H1 (cell line): ENCODE measurements around the gene SLIT3. TPM values are rescaled to one million over a fixed set of nuclear protein-coding genes. Genes with fewer than 3 reads are reported as not detected.

ENCODE experiments used
- CTCF ChIA-PET: fragments of 300-600 bp; sonication (Branson Sonifier 250); formaldehyde crosslinking; loops from one replicate; lab custom pipeline; 2021; ENCODE audit not compliant: partially characterized antibody; lab: Charles Lee
- POLR2A ChIA-PET: fragments of 300-600 bp; sonication (Branson Sonifier 250); formaldehyde crosslinking; loops from one replicate; lab custom pipeline; 2021; ENCODE audit warnings: inconsistent platforms; ENCODE audit not compliant: partially characterized antibody; lab: Charles Lee
- DNase-seq, 2 experiments: peaks; one replicate each; pipeline versions ENCODE4 v3.0.0 to v3.0.0-alpha.2; 2010 to 2022; ENCODE audit warnings: low spot score in 2 of 2, low read depth in 1 of 2, mixed read lengths in 1 of 2
- FAIRE-seq: peaks from 2 replicates; lab custom pipeline; 2011; peaks lifted over from hg19 to GRCh38; lab: Jason Lieb, UNC
- H2AFZ ChIP-seq: 2 replicates; pipeline ENCODE4 v1.8.1; 2012; ENCODE audit warnings: low read length, inconsistent platforms
- H2AK5ac ChIP-seq: 2 replicates; pipeline ENCODE4 v1.6.1; 2013; ENCODE audit warnings: low read depth, low read length
- H2BK120ac ChIP-seq: replicated peaks from 2 replicates; pipeline ENCODE3; 2013; ENCODE audit warnings: low read depth, low read length, inconsistent platforms
- H2BK12ac ChIP-seq: 2 replicates; pipeline ENCODE4 v1.6.1; 2013; ENCODE audit warnings: low read depth, low read length
- H2BK15ac ChIP-seq: 2 replicates; pipeline ENCODE4 v1.6.1; 2013; ENCODE audit warnings: low read length
- H2BK20ac ChIP-seq: 2 replicates; pipeline ENCODE4 v1.6.1; 2013; ENCODE audit warnings: low read length
- H2BK5ac ChIP-seq: 2 replicates; pipeline ENCODE4 v1.6.1; 2013; ENCODE audit warnings: low read depth, low read length
- H3K14ac ChIP-seq: 2 replicates; pipeline ENCODE4 v1.6.1; 2013; ENCODE audit warnings: inconsistent platforms; ENCODE audit not compliant: insufficient read length
- H3K18ac ChIP-seq: 2 replicates; pipeline ENCODE4 v1.6.1; 2013; ENCODE audit warnings: low read length; ENCODE audit errors: extremely low read depth
- H3K23ac ChIP-seq: 2 replicates; pipeline ENCODE4 v1.6.1; 2013; ENCODE audit warnings: inconsistent platforms; ENCODE audit not compliant: insufficient read length
- H3K23me2 ChIP-seq: 2 replicates; pipeline ENCODE4 v1.6.1; 2013; ENCODE audit warnings: low read depth, low read length
- H3K27ac ChIP-seq: 2 replicates; pipeline ENCODE4 v1.6.1; 2011; ENCODE audit warnings: low read depth, low read length, inconsistent platforms
- H3K27me3 ChIP-seq, 4 experiments: replicated peaks in 1 of 4; 1 replicate in 1 of 4; 2 replicates in 3 of 4; pipeline versions ENCODE4 v1.6.1 to v1.8.1; 2011 to 2013; ENCODE audit warnings: low read length in 3 of 4, mild to moderate bottlenecking in 3 of 4, inconsistent platforms in 2 of 4, mixed read lengths in 2 of 4, moderate library complexity in 1 of 4; ENCODE audit not compliant: control insufficient read depth in 3 of 4, insufficient read depth in 3 of 4; ENCODE audit errors: extremely low read depth in 1 of 4
- H3K36me3 ChIP-seq, 4 experiments: 2 replicates each; pipeline versions ENCODE4 v1.6.1 to v1.8.1; 2011 to 2013; ENCODE audit warnings: mild to moderate bottlenecking in 4 of 4, low read length in 3 of 4, moderate library complexity in 2 of 4, control low read depth in 1 of 4, inconsistent platforms in 1 of 4; ENCODE audit not compliant: insufficient read depth in 4 of 4, control insufficient read depth in 2 of 4
- H3K4ac ChIP-seq: replicated peaks from 2 replicates; pipeline ENCODE3; 2013; ENCODE audit warnings: low read length, low read depth, mixed read lengths, inconsistent platforms; ENCODE audit not compliant: insufficient read length
- H3K4me1 ChIP-seq, 4 experiments: replicated peaks in 1 of 4; 1 replicate in 1 of 4; 2 replicates in 3 of 4; pipeline versions ENCODE4 v1.6.1 to v1.8.1; 2011 to 2013; ENCODE audit warnings: low read length in 3 of 4, inconsistent platforms in 2 of 4, mixed read lengths in 1 of 4; ENCODE audit not compliant: insufficient read depth in 4 of 4, control insufficient read depth in 3 of 4
- H3K4me2 ChIP-seq, 2 experiments: 2 replicates each; pipeline versions ENCODE4 v1.6.1 to v1.8.1; 2011 to 2013; ENCODE audit warnings: low read depth in 2 of 2, low read length in 2 of 2, control low read depth in 1 of 2, inconsistent platforms in 1 of 2, mild to moderate bottlenecking in 1 of 2; ENCODE audit not compliant: insufficient read depth in 1 of 2
- H3K4me3 ChIP-seq, 4 experiments: fragments of 200-600, 300-600 bp in 1 of 4; sonication (generic), shearing (Covaris generic), sonication (Bioruptor Twin) in 1 of 4; 2 replicates each; pipeline versions ENCODE4 v1.5.1 to v1.8.1; 2011 to 2016; ENCODE audit warnings: low read length in 4 of 4, low read depth in 3 of 4, control low read depth in 2 of 4, inconsistent platforms in 2 of 4, mild to moderate bottlenecking in 2 of 4, mixed read lengths in 1 of 4, moderate library complexity in 1 of 4; ENCODE audit not compliant: insufficient read depth in 2 of 4; ENCODE audit errors: extremely low read depth in 1 of 4
- H3K56ac ChIP-seq: replicated peaks from 2 replicates; pipeline ENCODE3; 2013; ENCODE audit warnings: low read depth, mild to moderate bottlenecking, mixed read lengths, low read length, inconsistent platforms; ENCODE audit not compliant: insufficient read length
- H3K79me1 ChIP-seq: 2 replicates; pipeline ENCODE4 v1.6.1; 2013; ENCODE audit warnings: low read depth, low read length, control low read depth
- H3K79me2 ChIP-seq, 2 experiments: 2 replicates each; pipeline versions ENCODE4 v1.6.1 to v1.8.1; 2012 to 2013; ENCODE audit warnings: low read length in 2 of 2, mild to moderate bottlenecking in 2 of 2, inconsistent platforms in 1 of 2; ENCODE audit not compliant: insufficient read depth in 2 of 2, control insufficient read depth in 1 of 2
- H3K9ac ChIP-seq, 4 experiments: replicated peaks in 1 of 4; 1 replicate in 1 of 4; 2 replicates in 3 of 4; pipeline versions ENCODE4 v1.6.1 to v1.8.1; 2011 to 2013; ENCODE audit warnings: low read depth in 3 of 4, low read length in 3 of 4, control low read depth in 2 of 4, mild to moderate bottlenecking in 2 of 4, moderate library complexity in 2 of 4, inconsistent platforms in 1 of 4; ENCODE audit errors: extremely low read depth in 1 of 4
- H3K9me3 ChIP-seq, 2 experiments: 2 replicates each; pipeline versions ENCODE4 v1.6.1 to v1.8.1; 2012 to 2013; ENCODE audit warnings: mild to moderate bottlenecking in 2 of 2, moderate library complexity in 2 of 2, control low read depth in 1 of 2, inconsistent platforms in 1 of 2, low read depth in 1 of 2, low read length in 1 of 2, mixed read lengths in 1 of 2; ENCODE audit not compliant: insufficient read depth in 2 of 2
- H4K20me1 ChIP-seq, 2 experiments: replicated peaks in 1 of 2; 2 replicates each; pipeline versions ENCODE3 to v1.8.1; 2011 to 2013; ENCODE audit warnings: inconsistent platforms in 2 of 2, low read length in 2 of 2, mild to moderate bottlenecking in 1 of 2; ENCODE audit not compliant: insufficient read depth in 2 of 2, control insufficient read depth in 1 of 2
- H4K5ac ChIP-seq: 2 replicates; pipeline ENCODE4 v1.6.1; 2013; ENCODE audit warnings: low read length, low read depth, mixed read lengths, inconsistent platforms; ENCODE audit not compliant: insufficient read length
- H4K8ac ChIP-seq: 2 replicates; pipeline ENCODE4 v1.8.0; 2013; ENCODE audit warnings: mild to moderate bottlenecking, moderate library complexity, low read length, inconsistent platforms; ENCODE audit not compliant: insufficient read depth; ENCODE audit errors: extremely low read depth
- H4K91ac ChIP-seq: replicated peaks from 2 replicates; pipeline ENCODE3; 2013; ENCODE audit warnings: low read length, mixed read lengths, inconsistent platforms; ENCODE audit not compliant: insufficient read length
- CEBPB ChIP-seq: IDR thresholded peaks from 2 replicates; pipeline ENCODE4 v1.6.1; 2012; ENCODE audit warnings: low read depth, low read length
- CTCF ChIP-seq, 3 experiments: IDR thresholded peaks; 1 replicate in 2 of 3; 2 replicates in 1 of 3; pipeline versions ENCODE4 v1.5.1 to v1.6.1; 2011; ENCODE audit warnings: low read length in 3 of 3, mild to moderate bottlenecking in 3 of 3, inconsistent platforms in 2 of 3, low read depth in 1 of 3, moderate library complexity in 1 of 3; ENCODE audit not compliant: insufficient read depth in 1 of 3; ENCODE audit errors: control extremely low read depth in 1 of 3
- HDAC2 ChIP-seq, 2 experiments: fragments of 300-600 bp in 1 of 2; sonication (generic) in 1 of 2; IDR thresholded peaks; 2 replicates each; pipeline ENCODE4 v1.6.1; 2011 to 2012; ENCODE audit warnings: low read depth in 2 of 2, low read length in 2 of 2, mild to moderate bottlenecking in 2 of 2, moderate library complexity in 2 of 2, borderline replicate concordance in 1 of 2, inconsistent platforms in 1 of 2
- JUN ChIP-seq: IDR thresholded peaks from 2 replicates; pipeline ENCODE4 v1.6.1; 2011; ENCODE audit warnings: low read depth, mild to moderate bottlenecking, improper control_type of control experiment, low read length
- KDM5A ChIP-seq: fragments of 200-600 bp; IDR thresholded peaks from 2 replicates; pipeline ENCODE4 v1.7.1; 2012; ENCODE audit warnings: mild to moderate bottlenecking, low read length, inconsistent platforms, mixed read lengths
- RNF2 ChIP-seq: fragments of 200-900, 300-1000 bp; sonication (generic); IDR thresholded peaks from 2 replicates; pipeline ENCODE4 v1.7.1; 2016; ENCODE audit warnings: borderline replicate concordance, low read depth, mild to moderate bottlenecking, antibody characterized with exemption, low read length; ENCODE audit not compliant: poor library complexity, severe bottlenecking; ENCODE audit errors: missing control alignments
- SIN3A ChIP-seq, 2 experiments: IDR thresholded peaks in 1 of 2; conservative IDR thresholded peaks in 1 of 2; 2 replicates each; pipeline ENCODE4 v1.6.1; 2011 to 2012; ENCODE audit warnings: low read length in 2 of 2, improper control_type of control experiment in 1 of 2, low read depth in 1 of 2, mild to moderate bottlenecking in 1 of 2
- SIRT6 ChIP-seq: IDR thresholded peaks from one replicate; pipeline ENCODE4 v1.7.1; 2012; ENCODE audit warnings: low read length, inconsistent platforms
- TAF7 ChIP-seq: optimal IDR thresholded peaks from 2 replicates; pipeline ENCODE3; 2011; ENCODE audit warnings: low read depth, mild to moderate bottlenecking, inconsistent platforms, low read length, moderate library complexity, borderline replicate concordance
- TBP ChIP-seq: IDR thresholded peaks from 2 replicates; pipeline ENCODE4 v1.6.1; 2011; ENCODE audit warnings: low read depth, low read length, improper control_type of control experiment
- ZNF274 ChIP-seq: IDR thresholded peaks from 2 replicates; pipeline ENCODE4 v1.7.0; 2012; ENCODE audit warnings: low read length, borderline replicate concordance; ENCODE audit errors: extremely low read depth
- WGBS, 2 experiments: shearing (Covaris generic) in 1 of 2; methylation state at CpG; one replicate each; pipeline versions ENCODE4 v1.1.6 to v1.1.7; 2013 to 2015; ENCODE audit warnings: low lambda C conversion rate in 2 of 2, mixed read lengths in 2 of 2, inconsistent platforms in 1 of 2, low coverage in 1 of 2, missing lambda C conversion rate in 1 of 2; ENCODE audit not compliant: insufficient replicate concordance in 2 of 2, insufficient coverage in 1 of 2, insufficient read length in 1 of 2; ENCODE audit errors: extremely low coverage in 1 of 2, missing lambda C conversion rate in 1 of 2; 5-methylcytosine and 5-hydroxymethylcytosine counted together
- polyA plus RNA-seq, 7 experiments: library from polyadenylated mRNA; depleted of rRNA in 3 of 7; stranded (reverse) in 5 of 7; unstranded in 2 of 7; fragments of >200 nt in 5 of 7; fragments of 200-250 nt in 2 of 7; gene quantifications; 1 replicate in 5 of 7; 2 replicates in 1 of 7; 4 replicates in 1 of 7; pipeline versions ENCODE4 v1.2.1 to v1.2.3, GENCODE V29; 2011 to 2013; ENCODE audit warnings: missing spikeins in 2 of 7, mixed read lengths in 2 of 7
- total RNA-seq: library from RNA; stranded (reverse); fragmentation: NEBNext Ultra II Directional; extraction: Animal tissue kit (Norgen Biotek cat#: 25700); gene quantifications from 2 replicates; pipeline ENCODE4 v1.2.1, GENCODE V29; 2021

Gene SLIT3
- total and polyA plus RNA-seq, 2 of the 8 experiments (the other 6 are each of a cell fraction or from before 2014, with no cell fraction given): 1.1 to 1.2 TPM

DNA sequence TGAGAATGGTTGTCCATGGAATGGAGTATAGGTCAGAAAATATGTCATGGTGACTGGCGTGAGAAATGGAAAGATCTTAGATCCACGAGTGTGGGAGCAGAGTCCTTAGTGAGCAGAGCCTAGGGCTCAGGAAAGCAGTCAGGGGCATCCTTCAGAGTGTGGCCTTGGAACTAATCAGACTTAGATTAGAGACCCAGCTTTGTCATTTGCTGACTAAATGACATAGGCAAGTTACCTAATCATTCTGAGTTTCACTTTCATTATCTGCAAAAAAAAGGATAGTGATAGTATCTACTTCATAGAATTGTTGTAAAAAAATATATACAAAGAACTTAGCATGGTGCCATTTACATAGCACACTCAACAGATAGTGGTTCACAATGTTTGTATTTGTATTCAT is 24.3 kb upstream of the SLIT3 start:
- no peak overlapping the region for H3K27ac ChIP-seq
- POLR2A ChIA-PET: no interaction called here
- H2BK20ac ChIP-seq: no peak overlapping the region
- H3K36me3 ChIP-seq: no peaks in the 10 kb centered on the region
- no peak overlapping the region for H2BK15ac ChIP-seq
- CTCF ChIA-PET: no interaction called here
- H2BK5ac ChIP-seq: no peak overlapping the region
- no peak overlapping the region for H4K5ac ChIP-seq
- no peak overlapping the region for H3K56ac ChIP-seq
- H4K8ac ChIP-seq: no peak overlapping the region
- H4K20me1 ChIP-seq: no peaks in the 10 kb centered on the region
- no peak overlapping the region for H3K18ac ChIP-seq
- H3K9me3 ChIP-seq: no peaks in the 10 kb centered on the region
- no peaks in the 10 kb centered on the region for H3K79me2 ChIP-seq
- no peak overlapping the region for H3K4me2 ChIP-seq
- no peak overlapping the region for H3K14ac ChIP-seq
- H3K4me1 ChIP-seq: no peaks in the 10 kb centered on the region
- no peak overlapping the region for H2AK5ac ChIP-seq
- H3K9ac ChIP-seq: no peak overlapping the region
- no peaks in the 10 kb centered on the region for H3K23me2 ChIP-seq
- no peaks in the 10 kb centered on the region for H3K27me3 ChIP-seq
- no peak overlapping the region for H2AFZ ChIP-seq
- DNase-seq (no peak), FAIRE-seq (no peak)
- no peak overlapping the region for H4K91ac ChIP-seq
- H3K79me1 ChIP-seq: no peaks in the 10 kb centered on the region
- no peak overlapping the region for H2BK120ac ChIP-seq
- H3K4me3 ChIP-seq: no peak overlapping the region
- whole genome bisulfite sequencing, 2 experiments: 82% methylated on average over 2 of the region's 2 CpGs; no CpG with 5 or more reads in 1 of the 2 experiments
- H3K4ac ChIP-seq: no peak overlapping the region
- no peak overlapping the region for H2BK12ac ChIP-seq
- no peak overlapping the region for H3K23ac ChIP-seq
- TF ChIP-seq SIN3A (conservative IDR thresholded peaks at IDR 0.05 in 1 of 2, IDR thresholded peaks at IDR 0.05 in 1 of 2; ENCODE audit: low read depth in 1 of 2, low read length in 2 of 2) (no peak), JUN (no peak), KDM5A (no peak), HDAC2 (IDR thresholded peaks at IDR 0.05; ENCODE audit: borderline replicate concordance in 1 of 2, low read depth in 2 of 2, low read length in 2 of 2) (no peak), CEBPB (no peak), SIRT6 (no peak), RNF2 (no peak), ZNF274 (no peak), CTCF (IDR thresholded peaks at IDR 0.05; ENCODE audit: control extremely low read depth in 1 of 3, insufficient read depth in 1 of 3, low read depth in 1 of 3, low read length in 3 of 3) (no peak), TBP (no peak), TAF7 (no peak)
